ENCODE results near the gene KRTAP24-1. TPM values are rescaled to one million over a fixed set of nuclear protein-coding genes. Genes with fewer than 3 reads are reported as not detected.
A peak's percentile ranks its signal among the peaks of the same experiment; 100 is the strongest.

KRTAP24-1 gene, protein sequence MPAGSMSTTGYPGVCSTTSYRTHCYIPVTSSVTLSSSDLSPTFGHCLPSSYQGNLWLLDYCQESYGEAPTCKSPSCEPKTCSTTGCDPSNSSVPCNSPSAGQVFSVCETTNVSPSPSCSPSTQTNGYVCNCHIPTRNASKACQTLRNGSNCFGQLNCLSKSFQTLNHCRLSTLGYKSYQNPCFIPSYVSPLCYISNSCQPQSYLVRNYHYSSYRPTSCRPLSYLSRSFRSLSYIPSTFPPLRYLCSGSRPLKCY
- total RNA-seq: not detected

DNA sequence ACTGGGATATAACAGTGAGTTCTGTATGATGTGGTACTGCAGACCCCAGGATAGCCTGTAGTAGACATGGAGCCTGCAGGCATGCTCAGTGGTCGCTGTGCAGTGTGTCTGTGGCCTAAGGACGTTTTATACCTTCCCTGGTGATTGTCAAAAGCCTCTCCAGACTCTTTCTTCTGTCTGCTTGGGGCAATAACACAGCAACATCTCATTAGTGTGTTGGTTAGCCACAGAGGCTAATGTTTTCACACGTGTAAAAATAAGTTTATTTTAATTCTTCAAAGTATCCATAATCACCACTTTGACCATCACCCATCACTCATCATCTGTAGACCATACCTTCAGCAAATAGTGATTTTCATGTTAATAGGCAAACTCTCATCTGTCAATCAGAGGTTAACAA lies at the start of gene KRTAP24-1:
Gene KRTAP24-1 (minus strand): TSS at position 101 of the 400 bp plus-strand sequence. CDS start 18 bp downstream, at position 83.
- no peak for DNase-seq
- Mint-ChIP-seq H3K27me3 (no peaks in the 10 kb centered on the region), H3K27ac (no peak within 1 kb of the TSS), H3K9me3 (no peaks in the 10 kb centered on the region), H3K4me3 (no peak within 1 kb of the TSS), H3K4me1 (no peaks in the 10 kb centered on the region), H3K36me3 (ENCODE audit: low read depth) (no peaks in the 10 kb centered on the region)
- ChIA-PET POLR2A (no interaction called here), CTCF (no interaction called here)

DNA sequence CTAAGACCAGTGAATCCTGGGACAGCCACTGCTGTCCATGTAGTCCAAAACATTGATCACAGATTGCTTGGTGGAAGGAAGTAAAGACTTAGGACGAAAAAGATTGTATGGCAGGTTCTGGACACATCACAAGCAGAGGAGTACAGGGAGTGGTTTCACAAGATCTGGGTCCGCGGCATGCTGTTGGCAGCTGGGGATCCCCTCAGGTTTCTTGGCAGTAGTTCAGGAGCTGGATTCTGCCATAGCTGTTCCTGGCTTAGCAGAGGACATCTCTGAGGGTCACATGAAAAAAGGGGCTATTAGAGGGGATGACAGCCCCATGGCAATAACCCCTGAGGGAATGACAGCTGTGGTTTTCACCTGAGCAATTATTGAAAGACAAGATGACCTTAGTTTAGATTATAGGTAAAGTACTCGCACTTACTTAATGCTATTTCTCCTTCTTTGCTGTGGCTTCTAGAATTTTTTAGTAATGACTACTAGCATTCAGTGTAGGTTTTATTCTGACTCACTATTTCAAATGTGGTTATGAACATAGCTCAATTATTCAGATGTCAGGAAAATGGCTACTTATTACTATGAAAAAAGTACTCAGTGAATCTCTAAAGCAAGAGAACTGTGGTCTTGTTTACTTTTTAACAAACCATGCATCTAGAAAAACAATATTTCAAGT lies 46.6 kb upstream of the KRTAP24-1 start:
- Mint-ChIP-seq H3K4me1 (no peaks in the 10 kb centered on the region), H3K27me3 (no peaks in the 10 kb centered on the region), H3K4me3 (no peak overlapping the region), H3K36me3 (ENCODE audit: low read depth) (no peaks in the 10 kb centered on the region), H3K9me3 (no peaks in the 10 kb centered on the region), H3K27ac (no peak overlapping the region)
- no peak for DNase-seq
- POLR2A ChIA-PET: interaction anchor here (0.6 kb wide), 1 partner anchor 12 kb away, joined by 4 read pairs; no protein-coding TSS in a partner anchor
- CTCF ChIA-PET: no interaction called here

DNA sequence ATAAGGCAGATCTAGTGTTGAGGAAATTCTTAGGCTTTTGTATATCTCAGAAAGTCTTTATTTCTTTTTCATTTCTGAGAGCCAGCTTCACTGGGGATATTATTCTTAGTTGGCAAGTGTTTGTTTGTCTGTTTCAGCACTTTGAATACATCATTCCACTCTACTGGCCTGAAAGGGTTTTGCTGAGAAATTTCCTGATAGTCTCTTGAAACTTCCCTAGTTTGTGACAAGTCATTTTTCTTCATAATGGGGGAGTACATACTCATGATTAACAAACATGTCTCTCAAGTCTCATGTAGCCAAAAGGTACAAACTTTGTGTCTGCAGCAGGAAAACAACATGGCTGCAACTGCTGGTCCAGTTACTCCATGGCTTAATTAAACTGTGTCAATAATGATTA lies 43.6 kb upstream of the KRTAP24-1 start:
- no peaks in the 10 kb centered on the region for H3K27me3 Mint-ChIP-seq
- no peaks in the 10 kb centered on the region for H3K4me1 Mint-ChIP-seq
- H3K4me3 Mint-ChIP-seq: no peak overlapping the region
- ChIA-PET POLR2A (no interaction called here), CTCF (no interaction called here)
- no peaks in the 10 kb centered on the region for H3K36me3 Mint-ChIP-seq (ENCODE audit: low read depth)
- DNase-seq: no peak
- no peak overlapping the region for H3K27ac Mint-ChIP-seq
- H3K9me3 Mint-ChIP-seq: no peaks in the 10 kb centered on the region

DNA sequence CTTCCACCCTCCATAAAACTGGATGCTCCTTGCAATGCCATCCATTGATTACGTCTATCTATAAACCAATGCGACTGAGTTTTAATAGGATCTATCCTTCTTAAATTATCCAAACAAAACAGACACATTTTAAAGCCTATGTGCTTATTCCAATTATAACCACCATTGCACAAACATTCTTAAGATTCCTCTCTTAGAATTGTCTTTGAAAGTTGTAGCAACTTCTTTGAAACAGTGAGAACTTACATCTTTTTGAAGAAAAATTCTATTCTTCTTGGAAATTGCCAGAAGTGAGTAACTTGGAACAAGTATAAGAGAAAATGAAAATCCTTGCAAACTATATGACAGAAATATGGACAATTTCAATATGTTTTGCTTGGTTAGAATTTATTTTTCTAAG lies 37.5 kb upstream of the KRTAP24-1 start, which contains the start of gene KRTAP26-1:
Gene KRTAP26-1 (minus strand): TSS at position 101 of the 400 bp plus-strand sequence. CDS start 280 bp downstream, outside the sequence.
- Mint-ChIP-seq H3K27me3 (no peaks in the 10 kb centered on the region), H3K4me3 (no peak within 1 kb of the TSS), H3K27ac (no peak within 1 kb of the TSS), H3K9me3 (no peaks in the 10 kb centered on the region), H3K36me3 (ENCODE audit: low read depth) (no peaks in the 10 kb centered on the region), H3K4me1 (no peaks in the 10 kb centered on the region)
- POLR2A ChIA-PET: no interaction called here
- CTCF ChIA-PET: no interaction called here
- DNase-seq: no peak

DNA sequence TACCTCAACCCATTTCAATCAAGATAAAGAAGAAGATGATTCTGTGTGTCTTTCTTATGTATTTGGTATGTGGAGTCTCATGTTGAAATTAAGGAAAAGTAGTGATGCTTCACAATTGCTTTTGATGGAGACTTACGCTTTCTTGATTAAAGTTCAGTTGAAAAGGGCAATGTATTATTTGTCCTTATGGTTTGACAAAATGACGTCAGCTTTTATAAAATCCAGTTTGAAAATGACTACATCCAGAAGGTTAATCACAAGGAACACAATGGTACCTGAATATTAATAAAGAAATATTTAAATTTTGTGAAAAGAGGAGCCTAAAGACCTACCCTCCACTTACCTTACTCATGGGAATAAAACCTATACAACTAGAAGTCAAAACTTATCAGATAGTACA lies 33.0 kb upstream of the KRTAP24-1 start:
- no peak overlapping the region for H3K27ac Mint-ChIP-seq
- no peaks in the 10 kb centered on the region for H3K27me3 Mint-ChIP-seq
- H3K36me3 Mint-ChIP-seq (ENCODE audit: low read depth): no peaks in the 10 kb centered on the region
- H3K9me3 Mint-ChIP-seq: no peaks in the 10 kb centered on the region
- CTCF ChIA-PET: no interaction called here
- no peak overlapping the region for H3K4me3 Mint-ChIP-seq
- DNase-seq: no peak
- H3K4me1 Mint-ChIP-seq: no peaks in the 10 kb centered on the region
- POLR2A ChIA-PET: no interaction called here

DNA sequence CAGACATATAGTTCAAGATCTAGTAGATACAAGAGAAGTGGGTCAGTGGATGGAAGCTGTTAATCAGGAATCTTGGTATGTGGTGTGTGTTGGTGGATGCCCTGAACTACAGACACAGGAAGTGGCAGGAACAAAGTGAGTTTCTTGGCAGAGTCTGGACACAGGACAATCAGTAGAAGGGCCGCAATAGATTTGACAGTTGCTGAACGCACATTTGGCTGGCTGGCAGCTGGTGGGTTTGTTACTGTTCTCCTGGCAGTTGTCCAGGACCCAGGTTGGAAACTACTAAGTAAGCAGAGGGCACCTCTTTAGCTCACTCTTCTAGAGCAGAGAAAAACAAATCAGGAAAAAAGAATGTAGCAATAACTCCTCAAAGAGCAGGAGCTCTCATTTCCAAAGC lies 24.1 kb upstream of the KRTAP24-1 start:
- ChIA-PET POLR2A (no interaction called here), CTCF (no interaction called here)
- no peaks in the 10 kb centered on the region for H3K36me3 Mint-ChIP-seq (ENCODE audit: low read depth)
- H3K4me1 Mint-ChIP-seq: no peaks in the 10 kb centered on the region
- no peak overlapping the region for H3K4me3 Mint-ChIP-seq
- no peak overlapping the region for H3K27ac Mint-ChIP-seq
- no peaks in the 10 kb centered on the region for H3K27me3 Mint-ChIP-seq
- DNase-seq: no peak
- no peaks in the 10 kb centered on the region for H3K9me3 Mint-ChIP-seq

DNA sequence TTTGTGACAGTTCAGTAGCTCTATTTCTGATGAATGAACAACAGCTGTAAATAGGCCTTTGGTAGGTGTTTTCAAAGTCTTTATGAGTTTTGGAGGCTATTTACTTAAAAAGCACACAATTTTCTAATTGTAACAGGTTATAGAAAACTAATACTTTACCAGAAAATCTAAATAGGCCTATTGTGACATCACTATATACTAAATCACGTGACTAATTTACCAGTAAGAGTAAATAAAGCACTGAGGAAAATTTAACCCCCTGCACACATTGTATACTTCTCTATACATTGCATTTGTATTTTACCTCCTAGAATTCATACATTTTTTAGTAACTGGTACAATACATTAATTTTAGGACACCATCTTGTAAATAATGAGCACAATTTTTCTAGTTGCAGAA lies 22.4 kb upstream of the KRTAP24-1 start:
- Mint-ChIP-seq H3K4me1 (no peaks in the 10 kb centered on the region), H3K27ac (no peak overlapping the region), H3K9me3 (no peaks in the 10 kb centered on the region), H3K27me3 (no peaks in the 10 kb centered on the region), H3K36me3 (ENCODE audit: low read depth) (no peaks in the 10 kb centered on the region), H3K4me3 (no peak overlapping the region)
- ChIA-PET POLR2A (no interaction called here), CTCF (no interaction called here)
- no peak for DNase-seq

DNA sequence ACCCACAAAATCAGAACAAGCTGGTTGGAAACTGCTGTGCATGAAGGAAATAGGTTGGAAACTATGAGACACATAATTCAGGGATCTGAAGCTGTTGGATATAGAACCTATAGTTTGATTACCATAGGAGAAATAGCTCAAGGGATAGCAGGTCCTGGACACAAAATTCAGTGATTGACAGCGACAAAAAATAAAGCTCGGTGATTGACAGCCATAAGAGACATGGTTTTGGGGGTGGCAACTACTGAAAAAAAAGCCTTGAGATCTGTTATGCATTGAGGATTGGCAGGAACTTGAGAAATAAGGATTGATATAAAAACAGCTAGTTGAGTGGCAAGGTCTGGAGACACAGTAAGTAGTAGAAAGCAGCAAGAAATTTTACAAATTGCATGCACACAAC lies 6.5 kb upstream of the KRTAP24-1 start, which contains the start of gene KRTAP25-1:
Gene KRTAP25-1 (minus strand): TSS at position 300 of the 400 bp plus-strand sequence. CDS start 24 bp downstream, at position 276.
- ChIA-PET CTCF (no interaction called here), POLR2A (no interaction called here)
- no peak for DNase-seq
- no peaks in the 10 kb centered on the region for H3K36me3 Mint-ChIP-seq (ENCODE audit: low read depth)
- H3K9me3 Mint-ChIP-seq: no peaks in the 10 kb centered on the region
- no peak within 1 kb of the TSS for H3K4me3 Mint-ChIP-seq
- no peaks in the 10 kb centered on the region for H3K27me3 Mint-ChIP-seq
- no peaks in the 10 kb centered on the region for H3K4me1 Mint-ChIP-seq
- no peak within 1 kb of the TSS for H3K27ac Mint-ChIP-seq

DNA sequence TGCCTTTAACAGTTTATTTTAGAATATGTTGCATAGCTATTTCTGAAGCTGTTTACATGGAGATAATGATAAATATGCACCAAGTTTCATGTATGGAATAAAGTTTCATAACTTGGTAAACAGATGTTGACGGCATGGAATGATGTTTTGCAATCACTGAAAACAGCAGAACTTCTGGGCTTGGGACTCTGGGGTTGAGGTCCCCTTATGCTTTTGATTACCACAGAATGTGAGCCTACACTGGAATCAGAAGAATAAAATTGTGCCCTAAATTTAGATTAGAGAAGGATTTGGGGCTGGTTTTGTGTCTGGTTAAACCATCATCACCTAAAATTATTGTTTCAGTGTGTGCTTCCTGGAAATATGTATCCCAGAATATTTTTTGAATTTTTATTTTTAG lies 11.1 kb downstream of the KRTAP24-1 start:
- no peaks in the 10 kb centered on the region for H3K4me1 Mint-ChIP-seq
- H3K36me3 Mint-ChIP-seq (ENCODE audit: low read depth): no peaks in the 10 kb centered on the region
- no peaks in the 10 kb centered on the region for H3K9me3 Mint-ChIP-seq
- ChIA-PET CTCF (no interaction called here), POLR2A (no interaction called here)
- no peak for DNase-seq
- H3K4me3 Mint-ChIP-seq: no peak overlapping the region
- no peak overlapping the region for H3K27ac Mint-ChIP-seq
- no peaks in the 10 kb centered on the region for H3K27me3 Mint-ChIP-seq

DNA sequence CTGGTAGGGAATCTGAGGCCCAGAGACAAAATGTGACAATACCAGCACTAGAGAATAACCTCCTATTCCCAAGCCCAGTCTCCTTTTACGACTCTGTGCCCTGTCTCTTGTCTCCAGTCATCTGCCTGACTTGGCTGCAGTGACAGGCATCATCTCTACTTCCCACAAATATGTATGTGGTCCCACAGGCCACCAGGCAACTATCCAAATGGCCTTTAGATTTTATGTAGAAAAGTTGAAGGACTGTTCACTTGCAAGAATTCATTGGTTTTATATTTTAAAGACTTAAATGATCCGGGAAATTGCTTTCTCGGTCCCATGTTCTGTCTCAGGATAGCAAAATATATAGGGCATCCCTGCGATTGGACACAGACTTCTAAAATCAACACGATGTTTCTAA lies 11.6 kb downstream of the KRTAP24-1 start:
- H3K27ac Mint-ChIP-seq: no peak overlapping the region
- H3K4me3 Mint-ChIP-seq: no peak overlapping the region
- H3K9me3 Mint-ChIP-seq: no peaks in the 10 kb centered on the region
- no peak for DNase-seq
- POLR2A ChIA-PET: no interaction called here
- CTCF ChIA-PET: no interaction called here
- H3K36me3 Mint-ChIP-seq (ENCODE audit: low read depth): no peaks in the 10 kb centered on the region
- no peaks in the 10 kb centered on the region for H3K27me3 Mint-ChIP-seq
- H3K4me1 Mint-ChIP-seq: no peaks in the 10 kb centered on the region

DNA sequence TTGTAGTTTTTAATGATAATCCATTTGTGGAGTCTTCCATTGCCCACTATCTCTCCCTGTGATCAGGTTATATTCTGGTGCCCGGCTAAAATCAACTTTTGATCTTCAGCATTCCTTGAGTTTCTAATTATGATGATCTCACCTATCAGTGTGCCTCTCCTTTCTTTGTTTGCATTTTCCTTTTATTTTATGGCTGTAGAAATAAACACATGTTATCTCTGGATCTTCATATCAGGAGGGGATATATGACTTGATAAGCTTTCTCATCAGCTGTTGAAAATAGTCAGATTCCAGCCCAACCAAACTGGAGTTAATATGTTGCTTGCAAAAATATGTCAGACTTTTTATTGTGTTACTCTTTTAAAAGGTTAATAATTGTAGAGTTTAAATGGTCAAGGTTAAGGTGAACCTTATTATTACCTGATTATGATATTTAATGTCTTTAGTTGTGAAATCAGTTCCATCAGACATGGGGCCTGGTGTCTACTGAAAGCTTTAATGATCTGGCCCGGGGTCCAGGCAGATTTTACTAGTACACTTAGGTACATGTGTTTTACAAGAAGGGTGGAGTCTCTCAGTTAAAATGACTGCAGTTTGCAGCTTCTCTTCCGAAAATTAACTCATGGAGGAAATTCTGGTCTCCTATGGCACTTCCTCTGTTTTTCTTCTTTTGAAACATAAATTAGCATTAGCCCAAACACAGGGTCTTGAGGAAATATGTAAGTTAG lies 12.8 kb downstream of the KRTAP24-1 start:
- Mint-ChIP-seq H3K36me3 (ENCODE audit: low read depth) (no peaks in the 10 kb centered on the region), H3K27ac (no peak overlapping the region), H3K4me3 (no peak overlapping the region), H3K9me3 (no peaks in the 10 kb centered on the region), H3K27me3 (no peaks in the 10 kb centered on the region), H3K4me1 (no peaks in the 10 kb centered on the region)
- ChIA-PET POLR2A (no interaction called here), CTCF (no interaction called here)
- DNase-seq: no peak

DNA sequence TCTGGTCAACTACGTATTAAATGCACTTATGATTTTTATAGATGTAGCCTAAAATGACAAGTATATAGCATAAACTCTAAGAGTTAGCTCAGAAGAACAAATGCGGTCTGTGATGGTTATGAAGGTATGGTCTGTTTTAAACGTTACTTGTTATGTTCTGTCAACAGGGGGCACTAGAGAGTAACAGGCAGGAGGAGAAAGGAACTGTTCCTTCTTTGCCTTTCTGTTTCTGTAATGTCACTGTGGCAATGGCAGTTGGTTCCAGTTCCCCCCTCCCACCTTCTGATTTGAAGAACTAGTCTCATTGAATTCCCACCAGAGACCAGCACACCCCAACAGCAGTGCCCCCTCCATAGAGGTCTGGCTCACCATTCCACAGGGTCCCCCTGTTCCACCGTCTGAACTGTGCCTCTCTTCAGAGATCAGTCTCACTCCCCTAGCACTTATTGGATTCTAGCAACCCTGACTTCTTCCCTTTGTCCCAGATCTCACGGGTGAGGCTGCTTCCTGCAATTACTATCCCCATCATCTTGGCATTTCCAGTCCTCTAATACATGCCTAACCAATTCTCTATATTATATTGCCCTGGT lies 14.0 kb downstream of the KRTAP24-1 start:
- Mint-ChIP-seq H3K9me3 (no peaks in the 10 kb centered on the region), H3K4me1 (no peaks in the 10 kb centered on the region), H3K36me3 (ENCODE audit: low read depth) (no peaks in the 10 kb centered on the region), H3K27me3 (no peaks in the 10 kb centered on the region), H3K27ac (no peak overlapping the region), H3K4me3 (no peak overlapping the region)
- DNase-seq: peak; percentile 6
- CTCF ChIA-PET: no interaction called here
- POLR2A ChIA-PET: no interaction called here

DNA sequence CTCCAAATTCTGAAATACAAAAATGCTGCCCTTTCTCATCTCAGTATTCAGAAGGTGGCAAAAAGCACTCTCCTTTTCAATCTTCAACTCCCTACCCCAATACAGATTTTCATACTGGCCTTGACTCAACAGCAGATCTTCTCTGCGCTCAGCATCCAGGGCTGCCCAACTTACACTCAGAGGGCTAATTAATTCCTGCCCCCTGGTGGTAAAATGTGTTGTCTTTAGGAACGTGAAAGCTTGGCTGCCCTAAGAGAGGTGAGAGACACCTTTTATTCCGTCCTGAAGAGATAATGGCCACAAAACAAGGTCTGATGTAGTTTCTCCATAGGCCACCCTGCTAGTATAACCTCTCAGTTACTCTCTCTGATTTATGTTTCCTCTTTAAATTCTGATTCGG lies 25.0 kb downstream of the KRTAP24-1 start:
- ChIA-PET POLR2A (no interaction called here), CTCF (no interaction called here)
- Mint-ChIP-seq H3K4me1 (no peaks in the 10 kb centered on the region), H3K4me3 (no peak overlapping the region), H3K9me3 (no peaks in the 10 kb centered on the region), H3K36me3 (ENCODE audit: low read depth) (no peaks in the 10 kb centered on the region), H3K27ac (no peak overlapping the region), H3K27me3 (no peaks in the 10 kb centered on the region)
- DNase-seq: no peak
